Measurements from ENCODE around the gene LIX1.

LIX1 gene

DNA sequence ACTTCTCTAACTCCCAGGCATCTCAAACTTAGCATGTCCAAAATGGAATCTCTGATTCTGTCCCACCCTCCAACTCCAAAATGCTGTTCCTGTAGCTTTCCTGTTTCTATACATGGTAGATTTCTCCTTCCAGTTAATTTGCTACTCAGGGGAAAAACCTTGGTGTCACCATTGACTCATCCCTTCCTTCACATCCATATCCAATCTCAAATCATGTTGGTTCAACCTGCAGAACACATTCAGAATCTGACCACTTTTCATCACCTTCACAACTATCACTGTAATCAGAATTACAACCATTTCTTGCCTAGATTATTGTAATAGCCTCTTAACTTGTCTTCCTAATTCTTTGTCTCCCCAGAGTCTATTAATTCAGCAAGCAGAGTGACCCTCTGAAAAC, 29.8 kb upstream of the LIX1 start:
- H3K9ac ChIP-seq: no peak overlapping the region
- no peaks in the 10 kb centered on the region for H3K9me3 ChIP-seq (replicated peaks in 1 of 11)
- no peak overlapping the region for H3K4me2 ChIP-seq
- no peak for TF ChIP-seq Cebpa-rat (IDR thresholded peaks at IDR 0.05)
- H4K20me1 ChIP-seq: peaks cover 0 to 8% (median 0%) of the 10 kb centered on the region in 11 experiments; a peak in 2 of 22 replicates
- H3K27me3 ChIP-seq: no peaks in the 10 kb centered on the region
- H3K4me1 ChIP-seq: peaks cover 0 to 8% (median 6%) of the 10 kb centered on the region in 10 experiments; a peak in 10 of 20 replicates
- H3K27ac ChIP-seq: no peak overlapping the region
- H3K4me3 ChIP-seq: no peak overlapping the region
- H3K36me3 ChIP-seq: peaks cover 93 to 100% (median 100%) of the 10 kb centered on the region in 11 experiments

GRCh38 chr5:97171703-97172102, 29.3 kb upstream of the LIX1 start:
- no peak overlapping the region for H3K27ac ChIP-seq
- H3K36me3 ChIP-seq: peaks cover 93 to 100% (median 100%) of the 10 kb centered on the region in 11 experiments
- TF ChIP-seq Cebpa-rat (IDR thresholded peaks at IDR 0.05): no peak
- H3K4me3 ChIP-seq: no peak overlapping the region
- peaks cover 0 to 9% (median 0%) of the 10 kb centered on the region in 11 experiments; a peak in 3 of 22 replicates for H4K20me1 ChIP-seq
- no peak overlapping the region for H3K4me2 ChIP-seq
- H3K4me1 ChIP-seq: peaks cover 0 to 13% (median 7%) of the 10 kb centered on the region in 10 experiments; a peak in 10 of 20 replicates
- no peaks in the 10 kb centered on the region for H3K27me3 ChIP-seq
- no peaks in the 10 kb centered on the region for H3K9me3 ChIP-seq (replicated peaks in 1 of 11)
- H3K9ac ChIP-seq: no peak overlapping the region

DNA sequence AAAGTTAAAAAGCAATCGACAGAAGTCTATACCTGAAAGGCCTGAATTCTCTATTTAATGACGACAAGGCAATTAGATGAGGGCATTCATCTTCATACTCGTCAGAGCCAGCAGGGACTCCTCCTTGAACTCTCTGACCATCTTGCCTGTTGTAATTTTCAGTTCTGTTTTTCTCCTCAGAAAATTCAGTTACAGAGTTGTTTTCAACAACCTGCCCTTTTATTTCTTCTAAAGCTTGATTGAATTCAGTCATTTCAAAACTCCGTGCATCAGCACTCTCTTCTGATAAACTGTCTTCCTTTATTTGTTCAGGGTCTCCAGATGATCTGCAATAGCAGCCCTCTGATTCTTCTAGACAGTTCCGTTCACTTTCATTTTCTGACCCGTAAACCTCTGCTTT, 25.0 kb upstream of the LIX1 start:
- peaks cover 0 to 17% (median 6%) of the 10 kb centered on the region in 11 experiments; a peak in 7 of 22 replicates for H4K20me1 ChIP-seq
- TF ChIP-seq Cebpa-rat (IDR thresholded peaks at IDR 0.05): no peak
- H3K4me3 ChIP-seq: no peak overlapping the region
- peak overlapping the region in 5 of 11 experiments; percentile 17 to 60 (median 37); a peak in 5 of 22 replicates for H3K9ac ChIP-seq
- no peaks in the 10 kb centered on the region for H3K27me3 ChIP-seq
- peaks cover 0 to 13% (median 7%) of the 10 kb centered on the region in 10 experiments; a peak in 10 of 20 replicates for H3K4me1 ChIP-seq
- H3K36me3 ChIP-seq: peaks cover 86 to 100% (median 93%) of the 10 kb centered on the region in 11 experiments
- no peaks in the 10 kb centered on the region for H3K9me3 ChIP-seq (replicated peaks in 1 of 11)
- peak overlapping the region in 6 of 11 experiments; percentile 2 to 68 (median 21); a peak in 10 of 22 replicates for H3K4me2 ChIP-seq
- peak overlapping the region in 6 of 11 experiments; percentile 17 to 60 (median 32); a peak in 9 of 22 replicates for H3K27ac ChIP-seq

- peaks cover 0 to 17% (median 6%) of the 10 kb centered on the region in 11 experiments; a peak in 7 of 22 replicates for H4K20me1 ChIP-seq
- no peak overlapping the region for H3K27ac ChIP-seq
- no peaks in the 10 kb centered on the region for H3K9me3 ChIP-seq (replicated peaks in 1 of 11)
- peak overlapping the region in 1 of 11 experiments; percentile 39; a peak in 1 of 22 replicates for H3K9ac ChIP-seq
- peaks cover 85 to 100% (median 93%) of the 10 kb centered on the region in 11 experiments for H3K36me3 ChIP-seq
- peaks cover 0 to 13% (median 7%) of the 10 kb centered on the region in 10 experiments; a peak in 10 of 20 replicates for H3K4me1 ChIP-seq
- no peak overlapping the region for H3K4me3 ChIP-seq
- TF ChIP-seq Cebpa-rat (IDR thresholded peaks at IDR 0.05): no peak
- no peak overlapping the region for H3K4me2 ChIP-seq
- H3K27me3 ChIP-seq: no peaks in the 10 kb centered on the region
Observed at GRCh38 chr5:97165726-97166125, 23.3 kb upstream of the LIX1 start.

DNA sequence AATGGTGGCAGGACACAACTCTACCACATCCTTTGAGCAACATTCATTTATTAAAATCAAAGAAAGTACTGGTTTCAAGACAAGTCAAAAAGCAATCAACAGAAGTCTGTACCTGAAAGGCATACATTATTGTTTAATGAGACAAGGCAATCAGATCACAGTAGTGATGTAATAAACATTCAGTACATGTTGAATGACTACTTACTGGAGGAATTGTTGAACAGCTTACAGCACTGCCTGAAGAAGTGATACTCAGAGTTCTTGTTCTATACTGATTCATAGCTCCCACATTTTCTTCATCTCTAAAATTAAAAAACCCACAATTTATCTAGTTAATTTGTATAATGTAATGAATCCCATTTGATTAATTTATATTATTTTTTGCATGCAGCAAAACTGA, 22.4 kb upstream of the LIX1 start:
- Histone ChIP-seq H3K36me3 (peaks cover 85 to 100% (median 93%) of the 10 kb centered on the region in 11 experiments), H3K27ac (no peak overlapping the region), H3K4me1 (peaks cover 0 to 13% (median 7%) of the 10 kb centered on the region in 10 experiments; a peak in 10 of 20 replicates), H3K9me3 (replicated peaks in 1 of 11) (peaks cover 0 to 2% (median under 1%) of the 10 kb centered on the region in 11 experiments; a peak in 9 of 22 replicates), H3K27me3 (no peaks in the 10 kb centered on the region), H4K20me1 (peaks cover 0 to 17% (median 6%) of the 10 kb centered on the region in 11 experiments; a peak in 7 of 22 replicates), H3K4me2 (no peak overlapping the region), H3K9ac (no peak overlapping the region), H3K4me3 (no peak overlapping the region)
- no peak for TF ChIP-seq Cebpa-rat (IDR thresholded peaks at IDR 0.05)

DNA sequence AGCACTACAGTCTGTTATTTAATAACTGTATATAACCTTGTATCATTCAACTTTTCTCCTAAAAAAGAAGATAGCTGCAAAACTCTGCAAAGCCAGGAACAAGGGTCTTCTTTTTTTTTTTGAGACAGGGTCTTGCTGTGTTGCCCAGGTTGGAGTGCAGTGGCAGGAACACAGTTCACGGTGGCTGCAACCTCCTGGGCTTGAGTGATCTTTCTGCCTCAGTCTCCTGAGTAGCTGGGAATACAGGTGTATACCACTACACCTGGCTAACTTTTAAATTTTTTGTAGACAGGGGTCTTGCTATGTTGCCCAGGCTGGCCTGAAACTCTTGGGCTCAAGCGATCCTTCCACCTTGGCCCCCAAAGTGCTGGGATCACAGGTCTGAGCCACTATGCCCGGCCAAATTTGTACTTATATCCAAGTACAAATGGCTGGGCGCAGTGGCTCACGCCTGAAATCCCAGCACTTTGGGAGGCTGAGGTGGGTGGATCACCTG, 21.4 kb upstream of the LIX1 start:
- Histone ChIP-seq H3K27ac (no peak overlapping the region), H3K4me3 (no peak overlapping the region), H3K36me3 (peaks cover 85 to 100% (median 93%) of the 10 kb centered on the region in 11 experiments), H4K20me1 (peaks cover 0 to 17% (median 6%) of the 10 kb centered on the region in 11 experiments; a peak in 7 of 22 replicates), H3K4me1 (peaks cover 0 to 13% (median 7%) of the 10 kb centered on the region in 10 experiments; a peak in 10 of 20 replicates), H3K9ac (no peak overlapping the region), H3K27me3 (no peaks in the 10 kb centered on the region), H3K4me2 (no peak overlapping the region), H3K9me3 (replicated peaks in 1 of 11) (peaks cover 10 to 12% (median 10%) of the 10 kb centered on the region in 11 experiments)
- TF ChIP-seq Cebpa-rat (IDR thresholded peaks at IDR 0.05): no peak

GRCh38 chr5:97163360-97163764, 21.0 kb upstream of the LIX1 start:
- no peak for TF ChIP-seq Cebpa-rat (IDR thresholded peaks at IDR 0.05)
- H3K4me3 ChIP-seq: no peak overlapping the region
- peaks cover 85 to 100% (median 93%) of the 10 kb centered on the region in 11 experiments for H3K36me3 ChIP-seq

DNA sequence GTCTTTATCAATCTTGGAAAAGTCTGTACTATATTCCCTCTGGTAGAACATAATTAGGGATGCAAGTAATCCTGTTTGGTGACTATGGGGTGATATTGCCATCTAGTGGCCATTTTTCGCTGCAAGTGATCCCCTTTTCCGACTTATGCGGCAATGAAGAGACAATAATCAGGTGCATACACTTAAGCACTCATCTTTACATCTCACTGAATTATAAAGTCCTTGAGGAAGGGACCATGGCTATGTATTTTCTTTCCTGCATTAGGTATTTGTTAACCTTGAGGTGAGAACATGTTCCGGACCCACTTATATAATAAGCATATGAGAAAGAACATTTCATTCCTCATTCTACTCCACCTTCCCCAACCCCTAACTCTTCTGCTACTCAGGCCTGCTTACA, 19.6 kb upstream of the LIX1 start:
- H3K9ac ChIP-seq: no peak overlapping the region
- peaks cover 27 to 30% (median 28%) of the 10 kb centered on the region in 11 experiments for H3K9me3 ChIP-seq (replicated peaks in 1 of 11)
- no peaks in the 10 kb centered on the region for H3K27me3 ChIP-seq
- H3K4me3 ChIP-seq: no peak overlapping the region
- H3K27ac ChIP-seq: no peak overlapping the region
- no peak for TF ChIP-seq Cebpa-rat (IDR thresholded peaks at IDR 0.05)
- peaks cover 83 to 94% (median 88%) of the 10 kb centered on the region in 11 experiments for H3K36me3 ChIP-seq
- peaks cover 0 to 4% (median 0%) of the 10 kb centered on the region in 10 experiments; a peak in 7 of 20 replicates for H3K4me1 ChIP-seq
- H3K4me2 ChIP-seq: no peak overlapping the region
- H4K20me1 ChIP-seq: peaks cover 0 to 17% (median 6%) of the 10 kb centered on the region in 11 experiments; a peak in 6 of 22 replicates

More at GRCh38 chr5:97163360-97163764, 21.0 kb upstream of the LIX1 start:
- H3K4me1 ChIP-seq: peaks cover 0 to 13% (median 7%) of the 10 kb centered on the region in 10 experiments; a peak in 10 of 20 replicates
- H3K9ac ChIP-seq: no peak overlapping the region
- no peak overlapping the region for H3K4me2 ChIP-seq
- peaks cover 0 to 17% (median 6%) of the 10 kb centered on the region in 11 experiments; a peak in 7 of 22 replicates for H4K20me1 ChIP-seq
- H3K9me3 ChIP-seq (replicated peaks in 1 of 11): peaks cover 14 to 17% (median 15%) of the 10 kb centered on the region in 11 experiments
- H3K27ac ChIP-seq: no peak overlapping the region
- H3K27me3 ChIP-seq: no peaks in the 10 kb centered on the region

DNA sequence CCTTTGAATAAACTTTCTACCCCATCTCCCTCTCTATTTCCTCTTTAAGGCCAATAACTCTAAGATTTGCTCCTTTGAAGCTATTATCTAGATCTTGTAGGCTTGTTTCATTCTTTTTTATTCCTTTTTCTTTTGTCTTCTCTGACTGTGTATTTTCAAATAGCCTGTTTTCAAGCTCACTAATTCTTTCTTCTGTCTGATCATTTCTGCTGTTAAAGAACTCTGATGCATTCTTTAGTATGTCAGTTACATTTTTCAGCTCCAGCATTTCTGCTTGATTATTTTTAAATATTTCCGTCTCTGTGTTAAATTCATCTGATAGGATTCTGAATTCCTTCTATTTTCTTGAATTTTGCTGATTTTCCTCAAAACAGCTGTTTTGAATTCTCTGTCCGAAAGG, 15.3 kb upstream of the LIX1 start:
- Histone ChIP-seq H3K9ac (no peak overlapping the region), H4K20me1 (peaks cover 0 to 5% (median 0%) of the 10 kb centered on the region in 11 experiments; a peak in 1 of 22 replicates), H3K27ac (no peak overlapping the region), H3K4me3 (no peak overlapping the region), H3K36me3 (peaks cover 46 to 54% (median 50%) of the 10 kb centered on the region in 11 experiments), H3K4me2 (no peak overlapping the region), H3K9me3 (replicated peaks in 1 of 11) (peaks cover 33 to 40% (median 39%) of the 10 kb centered on the region in 11 experiments), H3K27me3 (no peaks in the 10 kb centered on the region), H3K4me1 (no peaks in the 10 kb centered on the region)
- no peak for TF ChIP-seq Cebpa-rat (IDR thresholded peaks at IDR 0.05)
